Esophagus squamous epithelium (tissue), 4 donors: Measurements from ENCODE around the gene ANTXR2.

Experiments
- CTCF ChIP-seq, 6 experiments: fragments of 450-650 bp in 4 of 6; fragments of 200-600 bp in 2 of 6; sonication (generic) in 2 of 6; IDR thresholded peaks; one replicate each; pipeline ENCODE4 v1.5.1; 2016 to 2019; ENCODE audit warnings: antibody characterized with exemption in 6 of 6, mild to moderate bottlenecking in 4 of 6, moderate library complexity in 4 of 6
- POLR2A ChIP-seq, 4 donors: fragments of 450-650 bp; IDR thresholded peaks; one replicate each; pipeline ENCODE4 v1.6.1; 2017; ENCODE audit warnings: antibody characterized with exemption in 4 of 4, mild to moderate bottlenecking in 4 of 4, moderate library complexity in 3 of 4

- no peak for TF ChIP-seq CTCF (IDR thresholded peaks at IDR 0.05)
- no peak for TF ChIP-seq POLR2A (IDR thresholded peaks at IDR 0.05)
Observed at GRCh38 chr4:80090090-80090489, 17.1 kb upstream of the ANTXR2 start.
